WTC11 (cell line): ENCODE results near the gene AMBP. TPM values are rescaled to one million over a fixed set of nuclear protein-coding genes. Genes with fewer than 3 reads are reported as not detected.

ENCODE experiments used
- ATAC-seq: fragments of 200-7000 bp; cut with Tn5 transposase; 2 replicates; pipeline ENCODE4 v1.10.0; 2021; ENCODE audit warnings: mild to moderate bottlenecking, moderate library complexity
- CTCF ChIA-PET: fragments of 300-600 bp; sonication (Branson Sonifier 250); formaldehyde crosslinking; loops from one replicate; lab custom pipeline; 2021; ENCODE audit warnings: antibody characterized with exemption; lab: Charles Lee
- POLR2A ChIA-PET: fragments of 350-600 bp; sonication (Branson Sonifier 250); formaldehyde crosslinking; loops from one replicate; lab custom pipeline; 2021; ENCODE audit warnings: antibody characterized with exemption; lab: Charles Lee
- DNase-seq: peaks from one replicate; pipeline ENCODE4 v3.0.0; 2021; ENCODE audit warnings: low spot score
- H3K27ac Mint-ChIP-seq: 2 replicates; pipeline ENCODE4 v1.8.0; 2021; ENCODE audit warnings: mixed read lengths
- H3K27me3 Mint-ChIP-seq: 2 replicates; pipeline ENCODE4 v1.8.0; 2021; ENCODE audit warnings: low read depth, mild to moderate bottlenecking, moderate library complexity, mixed read lengths
- H3K36me3 Mint-ChIP-seq: 2 replicates; pipeline ENCODE4 v1.8.0; 2021; ENCODE audit warnings: mixed read lengths
- H3K4me1 Mint-ChIP-seq: 2 replicates; pipeline ENCODE4 v1.8.0; 2022; ENCODE audit warnings: mixed read lengths
- H3K4me3 Mint-ChIP-seq: 2 replicates; pipeline ENCODE4 v1.8.0; 2021; ENCODE audit warnings: mild to moderate bottlenecking, moderate library complexity, mixed read lengths
- H3K9me3 Mint-ChIP-seq: 2 replicates; pipeline ENCODE4 v1.8.0; 2021; ENCODE audit warnings: mixed read lengths
- ATF2 ChIP-seq: sonication (generic); formaldehyde crosslinking; IDR thresholded peaks from 2 replicates; pipeline ENCODE4 v1.8.1; 2022; ENCODE audit warnings: low read depth, missing genetic modification reagents, borderline replicate concordance
- CREM ChIP-seq: sonication (generic); formaldehyde crosslinking; IDR thresholded peaks from 2 replicates; pipeline ENCODE4 v1.8.1; 2022; ENCODE audit warnings: mild to moderate bottlenecking, missing genetic modification reagents, moderate library complexity
- E2F5 ChIP-seq: sonication (generic); formaldehyde crosslinking; IDR thresholded peaks from 2 replicates; pipeline ENCODE4 v1.8.1; 2022; ENCODE audit warnings: mild to moderate bottlenecking, moderate library complexity, missing genetic modification reagents
- ELF4 ChIP-seq: sonication (generic); formaldehyde crosslinking; IDR thresholded peaks from 2 replicates; pipeline ENCODE4 v1.8.1; 2022; ENCODE audit warnings: low read depth, mild to moderate bottlenecking, moderate library complexity, missing genetic modification reagents
- ESRRA ChIP-seq: sonication (generic); formaldehyde crosslinking; IDR thresholded peaks from 2 replicates; pipeline ENCODE4 v1.8.1; 2022; ENCODE audit warnings: mild to moderate bottlenecking, missing genetic modification reagents, borderline replicate concordance
- FOXJ3 ChIP-seq: sonication (generic); formaldehyde crosslinking; IDR thresholded peaks from 2 replicates; pipeline ENCODE4 v1.9.0; 2021; ENCODE audit warnings: missing genetic modification reagents, mild to moderate bottlenecking, borderline replicate concordance
- FOXK1 ChIP-seq: sonication (generic); formaldehyde crosslinking; IDR thresholded peaks from 2 replicates; pipeline ENCODE4 v1.8.0; 2022; ENCODE audit warnings: mild to moderate bottlenecking, moderate library complexity, missing genetic modification reagents
- FOXP1 ChIP-seq: sonication (generic); formaldehyde crosslinking; IDR thresholded peaks from 2 replicates; pipeline ENCODE4 v1.8.0; 2022; ENCODE audit warnings: missing genetic modification reagents, mild to moderate bottlenecking, moderate library complexity, borderline replicate concordance
- FOXP4 ChIP-seq: sonication (generic); formaldehyde crosslinking; IDR thresholded peaks from 2 replicates; pipeline ENCODE4 v1.8.0; 2022; ENCODE audit warnings: mild to moderate bottlenecking, missing genetic modification reagents
- GABPB1 ChIP-seq: sonication (generic); formaldehyde crosslinking; IDR thresholded peaks from 2 replicates; pipeline ENCODE4 v1.8.1; 2023; ENCODE audit warnings: mild to moderate bottlenecking, missing genetic modification reagents
- IRF2 ChIP-seq: sonication (generic); formaldehyde crosslinking; IDR thresholded peaks from 2 replicates; pipeline ENCODE4 v1.8.0; 2022; ENCODE audit warnings: low read depth, missing genetic modification reagents, borderline replicate concordance
- JAZF1 ChIP-seq: fragments of 250-450 bp; sonication (Bioruptor Pico); IDR thresholded peaks from 2 replicates; pipeline ENCODE4 v1.9.0; 2021; ENCODE audit warnings: moderate library complexity, mild to moderate bottlenecking, inconsistent platforms
- JUN ChIP-seq: sonication (generic); formaldehyde crosslinking; IDR thresholded peaks from 2 replicates; pipeline ENCODE4 v1.8.0; 2023; ENCODE audit warnings: mild to moderate bottlenecking, missing genetic modification reagents
- KAT7 ChIP-seq: sonication (generic); formaldehyde crosslinking; IDR thresholded peaks from 2 replicates; pipeline ENCODE4 v1.8.1; 2023; ENCODE audit warnings: missing genetic modification reagents, mild to moderate bottlenecking, borderline replicate concordance
- NFATC4 ChIP-seq: fragments of 250-450 bp; sonication (Bioruptor Pico); IDR thresholded peaks from 2 replicates; pipeline ENCODE4 v1.9.0; 2021; ENCODE audit warnings: mild to moderate bottlenecking
- NFE2L1 ChIP-seq: sonication (generic); formaldehyde crosslinking; IDR thresholded peaks from 2 replicates; pipeline ENCODE4 v1.8.1; 2023; ENCODE audit warnings: missing genetic modification reagents
- NR1H2 ChIP-seq: sonication (generic); formaldehyde crosslinking; IDR thresholded peaks from 2 replicates; pipeline ENCODE4 v1.9.0; 2021; ENCODE audit warnings: mild to moderate bottlenecking, moderate library complexity, missing genetic modification reagents
- NR2C2 ChIP-seq: sonication (generic); formaldehyde crosslinking; IDR thresholded peaks from 2 replicates; pipeline ENCODE4 v1.8.0; 2022; ENCODE audit warnings: mild to moderate bottlenecking, missing genetic modification reagents
- NR3C1 ChIP-seq: sonication (generic); formaldehyde crosslinking; conservative IDR thresholded peaks from 2 replicates; pipeline ENCODE4 v1.8.1; 2023; ENCODE audit warnings: low read depth, mild to moderate bottlenecking, missing genetic modification reagents
- OVOL2 ChIP-seq: fragments of 250-450 bp; sonication (Bioruptor Pico); IDR thresholded peaks from 2 replicates; pipeline ENCODE4 v1.9.0; 2021; ENCODE audit warnings: mild to moderate bottlenecking, borderline replicate concordance
- SP1 ChIP-seq: sonication (generic); formaldehyde crosslinking; conservative IDR thresholded peaks from 2 replicates; pipeline ENCODE4 v1.8.1; 2022; ENCODE audit warnings: missing genetic modification reagents
- TCF7 ChIP-seq: sonication (generic); formaldehyde crosslinking; IDR thresholded peaks from 2 replicates; pipeline ENCODE4 v1.8.0; 2022; ENCODE audit warnings: mild to moderate bottlenecking, low read depth, missing genetic modification reagents, moderate library complexity
- ZNF416 ChIP-seq: fragments of 250-450 bp; sonication (Bioruptor Pico); IDR thresholded peaks from 2 replicates; pipeline ENCODE4 v1.9.0; 2021; ENCODE audit warnings: mild to moderate bottlenecking, inconsistent platforms
- total RNA-seq: library from RNA; stranded (reverse); gene quantifications from 3 replicates; pipeline ENCODE4 v1.2.3, GENCODE V29; 2021
- TF ChIP-seq, protein P1 (sequence below): sonication (generic); formaldehyde crosslinking; IDR thresholded peaks from 2 replicates; pipeline ENCODE4 v1.8.1; 2023; ENCODE audit warnings: mild to moderate bottlenecking, missing genetic modification reagents, moderate library complexity
- TF ChIP-seq, protein P2 (sequence below): sonication (generic); formaldehyde crosslinking; IDR thresholded peaks from 2 replicates; pipeline ENCODE4 v1.8.0; 2022; ENCODE audit warnings: mild to moderate bottlenecking, missing genetic modification reagents
- TF ChIP-seq, protein P3 (sequence below): fragments of 250-450 bp; sonication (Bioruptor Pico); IDR thresholded peaks from 2 replicates; pipeline ENCODE4 v1.9.0; 2021; ENCODE audit warnings: mild to moderate bottlenecking
- TF ChIP-seq, protein P4 (sequence below): sonication (generic); formaldehyde crosslinking; IDR thresholded peaks from 2 replicates; pipeline ENCODE4 v1.8.1; 2023; ENCODE audit warnings: mild to moderate bottlenecking, moderate library complexity, missing genetic modification reagents

The AMBP gene
- total RNA-seq, 1 experiment from 2014 or later, result 3.3 TPM

DNA sequence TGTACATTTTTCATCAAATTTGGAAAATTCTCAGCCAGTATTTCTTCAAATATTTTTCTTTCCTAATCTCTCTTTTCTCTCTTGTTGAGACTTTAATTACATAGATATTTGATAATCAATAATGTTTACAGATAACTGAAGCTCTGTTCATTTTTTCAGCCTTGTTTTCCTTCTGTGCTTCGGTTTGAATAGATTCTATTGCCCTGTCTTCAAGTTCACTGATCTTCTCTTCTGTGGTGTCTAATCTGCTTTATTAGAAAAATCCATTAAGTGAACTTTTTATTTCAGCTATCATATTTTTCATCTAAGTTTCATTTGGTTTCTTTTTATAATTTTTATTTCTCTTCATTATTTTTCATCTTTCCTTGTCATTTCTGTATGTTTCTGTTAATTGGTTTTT lies 54.1 kb downstream of the AMBP start:
- no peak for DNase-seq
- TF ChIP-seq KAT7 (CRISPR knock-in tag) (no peak), IRF2 (CRISPR knock-in tag) (no peak), JAZF1 (no peak), FOXP4 (CRISPR knock-in tag) (no peak), FOXK1 (CRISPR knock-in tag) (no peak), NR3C1 (CRISPR knock-in tag) (no peak), CREM (CRISPR knock-in tag) (no peak), SP1 (CRISPR knock-in tag) (no peak)
- TF ChIP-seq, protein P1, sequence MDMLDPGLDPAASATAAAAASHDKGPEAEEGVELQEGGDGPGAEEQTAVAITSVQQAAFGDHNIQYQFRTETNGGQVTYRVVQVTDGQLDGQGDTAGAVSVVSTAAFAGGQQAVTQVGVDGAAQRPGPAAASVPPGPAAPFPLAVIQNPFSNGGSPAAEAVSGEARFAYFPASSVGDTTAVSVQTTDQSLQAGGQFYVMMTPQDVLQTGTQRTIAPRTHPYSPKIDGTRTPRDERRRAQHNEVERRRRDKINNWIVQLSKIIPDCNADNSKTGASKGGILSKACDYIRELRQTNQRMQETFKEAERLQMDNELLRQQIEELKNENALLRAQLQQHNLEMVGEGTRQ (CRISPR knock-in tag), result no peak
- TF ChIP-seq, protein P2, sequence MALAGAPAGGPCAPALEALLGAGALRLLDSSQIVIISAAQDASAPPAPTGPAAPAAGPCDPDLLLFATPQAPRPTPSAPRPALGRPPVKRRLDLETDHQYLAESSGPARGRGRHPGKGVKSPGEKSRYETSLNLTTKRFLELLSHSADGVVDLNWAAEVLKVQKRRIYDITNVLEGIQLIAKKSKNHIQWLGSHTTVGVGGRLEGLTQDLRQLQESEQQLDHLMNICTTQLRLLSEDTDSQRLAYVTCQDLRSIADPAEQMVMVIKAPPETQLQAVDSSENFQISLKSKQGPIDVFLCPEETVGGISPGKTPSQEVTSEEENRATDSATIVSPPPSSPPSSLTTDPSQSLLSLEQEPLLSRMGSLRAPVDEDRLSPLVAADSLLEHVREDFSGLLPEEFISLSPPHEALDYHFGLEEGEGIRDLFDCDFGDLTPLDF (CRISPR knock-in tag), result no peak
- Mint-ChIP-seq H3K27ac (no peak overlapping the region), H3K27me3 (no peaks in the 10 kb centered on the region), H3K4me3 (no peak overlapping the region), H3K36me3 (peaks cover 40% of the 10 kb centered on the region), H3K4me1 (peaks cover 7% of the 10 kb centered on the region), H3K9me3 (peaks cover 22% of the 10 kb centered on the region)
- no peak for ATAC-seq
- ChIA-PET POLR2A (no interaction called here), CTCF (interaction anchor here (0.8 kb wide), 1 partner anchor 14 kb away, joined by 3 read pairs; no protein-coding TSS in a partner anchor)

DNA sequence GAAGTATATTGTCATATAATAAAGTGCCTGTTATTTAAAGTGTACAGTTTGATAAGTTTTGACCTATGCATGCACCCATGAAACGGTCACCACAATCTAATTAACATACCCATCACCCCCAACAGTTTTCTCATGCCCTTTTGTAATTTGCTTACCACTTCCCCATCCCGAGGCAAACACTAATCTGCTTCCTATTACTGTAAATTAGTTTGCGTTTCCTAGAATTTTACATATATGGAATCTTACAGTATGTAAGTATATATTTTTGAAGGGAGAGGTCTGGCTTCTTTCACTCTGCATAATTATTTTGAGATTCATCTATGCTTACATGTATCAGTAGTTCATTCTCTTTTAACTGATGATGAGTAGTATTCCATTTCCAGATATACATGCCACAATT lies 56.5 kb downstream of the AMBP start:
- Mint-ChIP-seq H3K9me3 (peaks cover 22% of the 10 kb centered on the region), H3K4me1 (peaks cover 7% of the 10 kb centered on the region), H3K36me3 (peaks cover 43% of the 10 kb centered on the region), H3K27me3 (no peaks in the 10 kb centered on the region), H3K27ac (no peak overlapping the region), H3K4me3 (no peak overlapping the region)
- ChIA-PET CTCF (no interaction called here), POLR2A (no interaction called here)
- DNase-seq, result no peak
- ATAC-seq, result no peak
- no peak for TF ChIP-seq NR1H2 (CRISPR knock-in tag)
- TF ChIP-seq FOXP1 (CRISPR knock-in tag), result no peak
- TF ChIP-seq, protein P3, sequence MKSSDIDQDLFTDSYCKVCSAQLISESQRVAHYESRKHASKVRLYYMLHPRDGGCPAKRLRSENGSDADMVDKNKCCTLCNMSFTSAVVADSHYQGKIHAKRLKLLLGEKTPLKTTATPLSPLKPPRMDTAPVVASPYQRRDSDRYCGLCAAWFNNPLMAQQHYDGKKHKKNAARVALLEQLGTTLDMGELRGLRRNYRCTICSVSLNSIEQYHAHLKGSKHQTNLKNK (CRISPR knock-in tag), result no peak
- no peak for TF ChIP-seq NR2C2 (CRISPR knock-in tag)
- TF ChIP-seq GABPB1 (CRISPR knock-in tag), result no peak
- TF ChIP-seq ATF2 (CRISPR knock-in tag), result no peak
- no peak for TF ChIP-seq FOXP4 (CRISPR knock-in tag)
- no peak for TF ChIP-seq ZNF416
- TF ChIP-seq JUN (CRISPR knock-in tag), result no peak
- no peak for TF ChIP-seq ELF4 (CRISPR knock-in tag)
- TF ChIP-seq NFATC4 (CRISPR knock-in tag), result no peak
- no peak for TF ChIP-seq TCF7 (CRISPR knock-in tag)
- no peak for TF ChIP-seq NFE2L1 (CRISPR knock-in tag)
- TF ChIP-seq FOXJ3 (CRISPR knock-in tag), result no peak
- TF ChIP-seq, protein P4, sequence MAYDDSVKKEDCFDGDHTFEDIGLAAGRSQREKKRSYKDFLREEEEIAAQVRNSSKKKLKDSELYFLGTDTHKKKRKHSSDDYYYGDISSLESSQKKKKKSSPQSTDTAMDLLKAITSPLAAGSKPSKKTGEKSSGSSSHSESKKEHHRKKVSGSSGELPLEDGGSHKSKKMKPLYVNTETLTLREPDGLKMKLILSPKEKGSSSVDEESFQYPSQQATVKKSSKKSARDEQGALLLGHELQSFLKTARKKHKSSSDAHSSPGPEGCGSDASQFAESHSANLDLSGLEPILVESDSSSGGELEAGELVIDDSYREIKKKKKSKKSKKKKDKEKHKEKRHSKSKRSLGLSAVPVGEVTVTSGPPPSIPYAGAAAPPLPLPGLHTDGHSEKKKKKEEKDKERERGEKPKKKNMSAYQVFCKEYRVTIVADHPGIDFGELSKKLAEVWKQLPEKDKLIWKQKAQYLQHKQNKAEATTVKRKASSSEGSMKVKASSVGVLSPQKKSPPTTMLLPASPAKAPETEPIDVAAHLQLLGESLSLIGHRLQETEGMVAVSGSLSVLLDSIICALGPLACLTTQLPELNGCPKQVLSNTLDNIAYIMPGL (CRISPR knock-in tag), result no peak
- no peak for TF ChIP-seq ESRRA (CRISPR knock-in tag)
- TF ChIP-seq JAZF1, result no peak
- no peak for TF ChIP-seq E2F5 (CRISPR knock-in tag)
- TF ChIP-seq OVOL2 (CRISPR knock-in tag), result no peak
